Activated T-helper 1 cell treated with Interleukin-2 at 50 U/mL for 16 hours (primary cell): ENCODE data around the gene P2RX7.
"Not testable (repeated sequence)": the region's sequence is repeated elsewhere in the genome, so short reads cannot be mapped to it uniquely, and the experiment has no call there.

Experiments
- DNase-seq: peaks from one replicate; pipeline ENCODE4 v3.0.0-alpha.2; 2020; ENCODE audit warnings: low read depth

Gene P2RX7

DNA sequence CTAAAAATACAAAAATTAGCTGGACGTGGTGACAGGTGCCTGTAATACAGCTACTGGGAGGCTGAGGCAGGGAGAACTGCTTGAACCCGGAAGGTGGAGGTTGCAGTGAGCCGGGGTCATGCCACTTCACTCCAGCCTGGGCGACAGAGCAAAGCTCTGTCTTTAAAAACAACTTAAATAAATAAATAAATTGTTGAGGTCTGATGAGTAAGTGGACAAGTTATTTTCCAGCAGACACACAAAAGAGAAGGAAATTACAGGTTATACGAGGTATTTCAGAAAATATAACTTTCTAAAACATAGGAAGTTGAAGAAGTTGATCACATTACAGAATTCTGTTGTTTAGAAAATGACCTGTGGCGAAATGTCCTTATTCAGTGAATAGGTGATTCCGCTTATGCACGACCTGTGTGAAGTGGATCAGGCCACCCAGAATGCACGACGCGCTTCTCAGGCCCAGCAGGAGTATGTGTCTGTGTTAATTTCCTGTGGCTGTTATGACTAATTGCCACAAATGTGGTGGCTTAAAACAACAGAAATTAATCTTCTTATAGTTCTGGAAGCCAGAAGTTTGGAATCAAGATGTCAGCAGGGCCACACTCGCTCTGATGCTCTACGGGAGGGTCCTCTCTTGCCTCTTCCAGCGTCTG lies 38.1 kb downstream of the P2RX7 start:
- no peak for DNase-seq

DNA sequence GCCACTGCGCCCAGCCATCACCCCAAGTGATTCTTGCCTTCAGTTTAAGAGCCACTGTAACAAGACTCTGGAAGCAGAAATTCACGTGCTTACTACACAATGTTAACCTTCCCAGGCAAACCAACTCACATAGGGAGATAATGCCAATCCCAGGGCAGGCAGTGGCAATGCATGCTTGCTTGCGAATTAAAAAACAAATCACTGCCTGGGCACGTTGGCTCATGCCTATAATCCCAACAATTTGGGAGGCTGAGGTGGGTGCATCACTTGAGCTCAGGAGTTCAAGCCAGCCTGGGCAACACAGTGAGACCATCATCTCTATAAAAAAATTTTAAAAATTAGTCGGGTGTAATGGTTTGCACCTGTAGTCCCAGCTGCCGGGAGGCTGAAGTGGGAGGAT lies 39.5 kb downstream of the P2RX7 start:
- no peak for DNase-seq

DNA sequence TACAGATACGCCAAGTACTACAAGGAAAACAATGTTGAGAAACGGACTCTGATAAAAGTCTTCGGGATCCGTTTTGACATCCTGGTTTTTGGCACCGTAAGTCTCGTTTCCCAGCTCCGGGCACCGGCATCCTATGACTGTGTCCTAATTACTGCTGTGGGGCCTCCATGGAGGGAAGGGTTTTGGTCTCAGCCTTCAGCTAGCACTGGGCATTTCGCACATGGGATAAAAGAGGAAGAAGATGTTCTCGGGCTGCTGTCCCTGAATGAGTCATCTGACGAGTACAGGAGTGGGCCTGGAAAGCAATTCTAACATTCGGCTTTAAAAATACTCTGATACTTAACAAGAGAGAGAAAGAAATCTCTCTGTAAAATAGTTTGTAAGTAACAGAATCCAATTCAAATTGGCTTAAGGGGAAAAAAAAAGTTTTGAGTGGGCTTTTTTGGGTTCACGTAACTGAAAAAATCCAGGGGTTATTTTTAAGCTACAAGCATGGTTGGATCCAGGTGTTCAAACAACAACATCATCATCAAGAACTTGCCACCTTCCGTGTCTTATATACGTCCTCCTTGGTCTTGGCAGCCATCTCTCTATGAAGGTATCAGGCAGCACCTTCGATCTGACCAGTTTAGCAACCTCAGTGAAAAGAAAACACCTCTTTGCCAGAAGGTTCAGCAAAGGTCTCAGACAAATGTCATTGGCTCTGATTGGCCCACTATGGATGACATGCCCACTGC lies 42.9 kb downstream of the P2RX7 start:
- DNase-seq: no peak

DNA sequence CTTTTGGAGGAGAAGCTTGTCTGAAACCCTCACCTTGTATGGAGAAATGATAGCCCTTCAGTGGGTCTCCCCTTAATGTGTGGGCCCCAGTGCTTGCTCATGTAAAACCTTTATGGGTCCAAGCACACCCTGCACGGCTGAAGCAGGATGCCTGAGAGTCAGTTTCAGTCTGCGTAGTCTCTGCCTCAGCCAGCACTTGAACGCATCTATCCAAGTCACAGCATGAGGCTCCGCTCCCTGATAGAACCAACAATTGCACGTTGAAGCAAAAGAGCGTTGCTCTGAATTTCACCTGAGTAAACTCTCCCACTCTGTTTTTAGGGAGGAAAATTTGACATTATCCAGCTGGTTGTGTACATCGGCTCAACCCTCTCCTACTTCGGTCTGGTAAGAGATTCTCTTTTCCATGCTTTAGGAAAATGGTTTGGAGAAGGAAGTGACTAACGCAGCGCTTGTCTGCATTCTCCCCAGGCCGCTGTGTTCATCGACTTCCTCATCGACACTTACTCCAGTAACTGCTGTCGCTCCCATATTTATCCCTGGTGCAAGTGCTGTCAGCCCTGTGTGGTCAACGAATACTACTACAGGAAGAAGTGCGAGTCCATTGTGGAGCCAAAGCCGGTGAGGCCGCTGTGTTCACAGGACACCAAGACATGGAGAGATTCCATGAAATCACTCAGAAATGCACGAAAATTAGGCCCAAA lies 44.3 kb downstream of the P2RX7 start:
- no peak for DNase-seq

DNA sequence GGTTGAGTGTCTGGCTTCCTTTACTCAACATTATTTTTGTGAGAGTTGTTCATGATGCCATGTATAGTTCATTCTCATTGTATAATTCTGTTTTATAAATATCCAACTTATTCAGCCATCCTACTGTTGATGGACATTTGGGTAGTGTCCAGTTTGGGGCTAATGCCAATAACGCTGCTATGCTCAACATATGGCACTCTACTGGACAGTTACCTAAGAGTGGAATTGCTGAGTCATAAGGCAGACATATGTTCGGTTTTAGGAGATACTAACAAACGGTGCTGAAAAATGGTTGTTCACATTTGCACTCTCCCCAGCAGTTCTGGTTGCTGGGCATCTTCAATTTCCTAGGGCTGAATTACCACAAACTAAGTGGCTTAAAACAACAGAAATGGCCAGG lies 48.5 kb downstream of the P2RX7 start:
- no peak for DNase-seq

DNA sequence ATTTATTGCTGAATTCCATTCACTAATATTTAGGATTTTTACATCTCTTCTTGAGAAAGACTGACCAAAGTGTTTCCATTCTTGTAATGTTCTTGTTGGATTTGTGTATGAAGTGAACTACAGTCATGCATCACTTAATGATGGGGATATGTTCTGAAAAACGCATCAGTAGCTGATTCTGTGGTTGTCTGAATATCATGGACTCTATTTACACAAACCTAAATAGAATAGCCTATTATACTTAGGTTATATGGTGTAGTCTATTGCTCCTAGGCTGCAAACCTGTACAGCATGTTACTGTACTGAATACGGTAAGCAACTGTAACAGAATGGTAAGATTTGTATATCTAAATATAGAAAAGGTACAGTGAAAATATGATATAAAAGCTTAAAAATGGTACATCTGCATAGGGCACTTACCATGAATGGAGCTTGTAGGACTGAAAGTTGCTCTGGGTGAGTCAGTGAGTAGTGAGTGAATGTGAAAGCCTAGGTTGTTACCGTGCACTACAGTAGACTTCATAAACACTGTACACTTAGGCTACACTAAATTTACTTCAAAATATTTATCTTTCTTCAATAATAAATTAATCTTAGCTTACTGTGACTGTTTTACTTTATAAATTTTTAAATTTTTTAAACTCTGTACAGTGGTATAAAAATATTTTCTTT lies 49.7 kb downstream of the P2RX7 start:
- no peak for DNase-seq

DNA sequence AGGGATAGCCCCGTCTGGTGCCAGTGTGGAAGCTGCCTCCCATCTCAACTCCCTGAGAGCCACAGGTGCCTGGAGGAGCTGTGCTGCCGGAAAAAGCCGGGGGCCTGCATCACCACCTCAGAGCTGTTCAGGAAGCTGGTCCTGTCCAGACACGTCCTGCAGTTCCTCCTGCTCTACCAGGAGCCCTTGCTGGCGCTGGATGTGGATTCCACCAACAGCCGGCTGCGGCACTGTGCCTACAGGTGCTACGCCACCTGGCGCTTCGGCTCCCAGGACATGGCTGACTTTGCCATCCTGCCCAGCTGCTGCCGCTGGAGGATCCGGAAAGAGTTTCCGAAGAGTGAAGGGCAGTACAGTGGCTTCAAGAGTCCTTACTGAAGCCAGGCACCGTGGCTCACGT lies 51.7 kb downstream of the P2RX7 start:
- no peak for DNase-seq

DNA sequence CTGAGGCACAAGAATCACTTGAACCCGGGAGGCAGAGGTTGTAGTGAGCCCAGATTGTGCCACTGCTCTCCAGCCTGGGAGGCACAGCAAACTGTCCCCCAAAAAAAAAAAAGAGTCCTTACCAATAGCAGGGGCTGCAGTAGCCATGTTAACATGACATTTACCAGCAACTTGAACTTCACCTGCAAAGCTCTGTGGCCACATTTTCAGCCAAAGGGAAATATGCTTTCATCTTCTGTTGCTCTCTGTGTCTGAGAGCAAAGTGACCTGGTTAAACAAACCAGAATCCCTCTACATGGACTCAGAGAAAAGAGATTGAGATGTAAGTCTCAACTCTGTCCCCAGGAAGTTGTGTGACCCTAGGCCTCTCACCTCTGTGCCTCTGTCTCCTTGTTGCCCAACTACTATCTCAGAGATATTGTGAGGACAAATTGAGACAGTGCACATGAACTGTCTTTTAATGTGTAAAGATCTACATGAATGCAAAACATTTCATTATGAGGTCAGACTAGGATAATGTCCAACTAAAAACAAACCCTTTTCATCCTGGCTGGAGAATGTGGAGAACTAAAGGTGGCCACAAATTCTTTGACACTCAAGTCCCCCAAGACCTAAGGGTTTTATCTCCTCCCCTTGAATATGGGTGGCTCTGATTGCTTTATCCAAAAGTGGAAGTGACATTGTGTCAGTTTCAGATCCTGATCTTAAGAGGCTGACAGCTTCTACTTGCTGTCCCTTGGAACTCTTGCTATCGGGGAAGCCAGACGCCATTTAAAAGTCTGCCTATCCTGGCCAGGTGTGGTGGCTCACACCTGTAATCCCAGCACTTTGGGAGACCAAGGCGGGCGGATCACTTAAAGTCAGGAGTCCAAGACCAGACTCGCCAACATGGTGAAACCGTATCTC lies 52.6 kb downstream of the P2RX7 start:
- no peak for DNase-seq

DNA sequence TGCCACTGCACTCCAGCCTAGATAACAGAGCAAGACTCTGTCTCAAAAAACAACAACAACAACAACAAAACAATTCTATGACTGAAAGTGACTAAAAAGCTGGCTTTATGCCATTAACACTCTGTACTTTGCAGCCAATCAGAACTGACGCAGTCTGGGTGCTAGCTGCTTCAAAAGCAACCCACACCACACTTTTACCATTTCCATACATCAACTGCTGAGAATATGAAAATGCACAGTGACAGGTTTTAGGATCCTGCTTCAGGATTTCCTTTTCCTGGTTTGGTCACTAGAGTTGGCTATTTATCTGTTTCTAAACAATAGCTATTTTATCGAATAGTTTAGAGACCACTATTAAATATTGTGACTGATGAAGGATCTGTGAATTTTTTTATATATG lies 54.1 kb downstream of the P2RX7 start:
- no peak for DNase-seq

DNA sequence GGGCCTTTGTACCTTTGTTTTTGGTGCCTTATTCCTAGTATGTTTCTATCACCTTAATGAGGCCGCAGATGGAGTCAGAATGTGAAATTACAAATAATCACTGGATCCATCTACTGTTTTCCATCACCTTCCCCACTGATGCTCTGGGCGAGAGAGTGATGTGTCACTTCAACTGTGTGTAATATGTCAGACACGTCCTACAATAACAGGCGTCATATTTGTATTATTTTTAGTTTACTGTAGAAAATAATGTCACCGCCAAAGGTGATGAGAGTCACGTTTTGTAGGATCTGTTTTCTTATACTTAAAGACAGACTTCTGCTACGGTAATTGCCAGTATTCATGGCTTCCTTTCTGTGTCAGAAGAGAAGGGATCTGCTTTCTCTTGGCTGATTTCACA lies 54.8 kb downstream of the P2RX7 start:
- no peak for DNase-seq

DNA sequence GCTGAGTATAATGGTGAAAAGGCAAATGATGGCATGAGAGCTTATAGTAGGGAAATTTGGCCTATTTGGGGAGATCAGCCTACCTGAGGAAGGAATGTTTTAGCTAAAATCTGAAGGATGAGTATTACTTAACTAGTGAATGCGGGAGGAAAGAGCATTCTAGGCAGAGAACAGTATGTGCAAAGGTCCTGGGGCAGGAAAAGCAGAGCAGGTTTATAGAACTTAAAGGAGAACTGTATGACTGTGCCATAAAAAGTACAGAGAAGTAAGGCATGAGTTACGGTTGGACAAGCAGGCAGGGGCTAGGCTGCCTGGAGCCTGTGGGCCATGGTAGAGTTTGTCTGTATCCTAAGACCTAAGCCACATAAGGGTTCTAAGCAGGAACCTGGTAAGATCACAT lies 55.6 kb downstream of the P2RX7 start:
- DNase-seq: no peak

DNA sequence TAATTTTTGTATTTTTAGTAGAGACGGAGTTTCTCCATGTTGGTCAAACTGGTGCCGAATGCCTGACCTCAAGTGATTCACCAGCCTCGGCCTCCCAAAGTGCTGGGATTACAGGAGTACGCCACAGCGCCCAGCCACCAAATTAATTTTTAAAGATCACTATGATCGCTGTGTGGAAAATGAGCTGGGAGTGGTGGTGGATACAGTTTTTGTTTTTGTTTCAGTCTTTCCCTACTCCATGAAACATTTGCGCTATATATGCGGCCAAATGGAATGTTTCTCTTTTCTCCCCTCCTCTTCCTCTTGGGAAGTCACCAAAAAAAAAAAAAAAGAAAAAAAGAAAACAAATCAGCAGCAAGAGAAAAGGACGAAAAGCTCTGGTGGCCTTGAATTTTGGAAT lies 56.5 kb downstream of the P2RX7 start:
- no peak for DNase-seq

DNA sequence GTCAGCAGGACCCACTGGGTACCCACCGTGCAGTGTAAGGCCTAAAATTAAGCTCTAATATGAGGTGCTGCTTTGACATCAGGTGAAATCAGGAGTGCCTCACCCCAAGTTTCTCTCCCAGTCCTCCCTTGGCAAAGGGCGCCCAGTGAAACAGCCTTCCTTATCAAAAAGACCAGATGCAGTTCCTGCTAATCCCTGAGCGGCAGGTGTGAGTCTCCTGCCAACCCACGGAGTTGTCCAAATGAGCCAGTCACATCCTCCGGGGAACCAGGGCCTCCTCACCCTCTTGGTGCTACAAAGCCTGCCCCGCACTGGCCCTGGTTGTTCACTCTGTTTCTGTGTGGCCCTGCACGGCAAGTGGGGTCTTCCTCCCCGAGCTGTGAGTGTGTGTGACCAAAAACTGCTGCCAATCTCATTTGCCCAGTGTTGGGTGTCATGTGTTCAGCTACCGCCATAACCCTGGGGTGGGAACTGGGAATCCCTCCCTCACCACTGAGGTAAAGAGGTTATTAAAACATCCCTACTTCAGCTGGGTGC lies 57.0 kb downstream of the P2RX7 start:
- no peak for DNase-seq

DNA sequence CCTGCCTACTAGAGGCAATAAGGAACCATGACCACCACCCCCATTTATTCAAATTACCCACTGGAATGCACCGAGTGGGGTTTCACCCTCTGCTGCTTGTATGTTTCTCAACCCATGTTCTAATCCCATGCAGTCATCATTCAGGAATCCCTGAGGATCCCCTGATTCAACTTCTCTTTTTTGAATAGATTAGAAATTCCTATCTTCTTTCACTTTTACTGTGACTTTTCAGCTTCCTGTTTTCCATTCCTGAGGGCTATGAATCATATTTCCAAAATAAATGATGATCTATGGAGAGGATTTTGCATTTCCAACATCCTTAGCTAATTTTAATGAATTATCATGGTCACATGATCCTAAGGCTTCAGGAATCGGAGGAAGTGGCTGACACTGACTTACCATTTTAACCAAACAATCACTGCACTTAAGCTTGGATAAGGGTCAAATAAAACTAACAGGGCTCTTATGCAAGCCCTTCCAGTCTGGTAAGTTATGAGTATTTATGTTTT lies 57.9 kb downstream of the P2RX7 start:
- DNase-seq: no peak

DNA sequence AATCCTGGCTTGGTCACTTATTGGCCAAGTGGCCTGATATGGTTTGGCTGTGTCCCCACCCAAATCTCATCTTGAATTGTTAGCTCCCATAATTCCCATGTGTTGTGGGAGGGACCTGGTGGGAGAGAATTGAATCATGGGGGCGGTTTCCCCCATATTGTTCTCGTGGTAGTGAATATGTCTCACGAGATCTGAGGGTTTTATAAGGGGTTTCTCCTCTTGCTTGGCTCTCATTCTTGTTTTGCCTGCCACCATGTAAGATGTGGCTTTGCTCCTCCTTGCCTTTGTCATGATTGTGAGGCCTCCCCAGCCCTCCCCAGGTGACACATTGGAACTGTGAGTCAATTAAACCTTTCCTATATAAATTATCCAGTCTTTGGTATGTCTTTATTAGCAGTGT lies 58.5 kb downstream of the P2RX7 start:
- no peak for DNase-seq

DNA sequence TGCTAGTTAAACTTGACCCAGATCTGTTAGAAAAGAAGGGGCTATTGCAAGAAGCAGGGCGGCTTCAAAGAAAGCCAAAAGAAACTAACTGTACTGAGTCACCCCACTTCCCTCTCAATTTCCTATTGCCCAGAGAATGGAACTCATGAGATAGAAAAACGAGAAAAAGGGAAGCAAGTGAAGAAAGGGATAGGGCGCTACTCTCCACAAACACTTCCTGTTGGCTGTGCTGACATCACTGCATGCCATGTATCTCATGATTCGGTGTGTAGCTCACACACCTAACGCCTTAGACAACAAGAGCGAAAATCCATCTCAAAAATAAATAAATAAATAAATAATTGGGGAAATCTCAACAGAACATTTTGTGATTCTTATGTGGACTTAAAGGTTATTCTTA lies 64.2 kb downstream of the P2RX7 start:
- no peak for DNase-seq

DNA sequence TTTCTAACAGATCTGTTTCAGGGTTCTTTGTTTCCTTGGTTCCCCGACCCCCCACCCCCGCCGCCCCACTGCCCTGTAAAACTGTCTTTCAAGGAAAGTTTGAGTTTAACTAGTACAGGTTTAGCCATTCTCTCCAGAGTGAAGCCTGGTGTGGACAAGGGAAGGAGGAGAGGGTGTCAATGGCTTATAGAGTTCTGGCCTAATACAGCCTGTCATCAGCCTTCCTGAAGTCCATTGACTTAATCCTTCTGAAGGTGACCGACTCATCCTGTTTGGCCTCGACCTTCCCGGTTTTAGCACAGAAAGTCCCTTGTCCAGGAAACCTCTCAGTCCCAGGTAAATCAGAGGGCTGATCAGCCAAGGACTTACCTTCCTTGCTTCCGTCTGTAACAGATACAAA lies 66.3 kb downstream of the P2RX7 start:
- DNase-seq: no peak

DNA sequence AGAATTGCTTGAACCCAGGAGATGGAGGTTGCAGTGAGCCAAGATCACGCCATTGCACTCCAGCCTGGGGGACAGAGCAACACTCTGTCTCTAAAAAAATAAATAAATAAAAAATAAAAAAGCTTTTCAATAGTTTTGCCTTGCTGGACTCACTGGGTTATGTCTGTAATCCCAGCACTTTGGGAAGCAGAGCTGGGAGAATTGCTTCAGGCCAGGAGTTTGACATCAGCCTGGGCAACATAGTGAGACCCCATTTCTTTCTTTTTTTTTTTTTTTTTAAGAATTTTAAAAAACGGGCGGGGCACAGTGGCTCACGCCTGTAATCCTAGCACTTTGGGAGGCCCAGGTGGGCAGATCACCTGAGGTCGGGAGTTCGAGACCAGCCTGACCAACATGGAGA lies 68.5 kb downstream of the P2RX7 start:
- not testable (repeated sequence) for DNase-seq

DNA sequence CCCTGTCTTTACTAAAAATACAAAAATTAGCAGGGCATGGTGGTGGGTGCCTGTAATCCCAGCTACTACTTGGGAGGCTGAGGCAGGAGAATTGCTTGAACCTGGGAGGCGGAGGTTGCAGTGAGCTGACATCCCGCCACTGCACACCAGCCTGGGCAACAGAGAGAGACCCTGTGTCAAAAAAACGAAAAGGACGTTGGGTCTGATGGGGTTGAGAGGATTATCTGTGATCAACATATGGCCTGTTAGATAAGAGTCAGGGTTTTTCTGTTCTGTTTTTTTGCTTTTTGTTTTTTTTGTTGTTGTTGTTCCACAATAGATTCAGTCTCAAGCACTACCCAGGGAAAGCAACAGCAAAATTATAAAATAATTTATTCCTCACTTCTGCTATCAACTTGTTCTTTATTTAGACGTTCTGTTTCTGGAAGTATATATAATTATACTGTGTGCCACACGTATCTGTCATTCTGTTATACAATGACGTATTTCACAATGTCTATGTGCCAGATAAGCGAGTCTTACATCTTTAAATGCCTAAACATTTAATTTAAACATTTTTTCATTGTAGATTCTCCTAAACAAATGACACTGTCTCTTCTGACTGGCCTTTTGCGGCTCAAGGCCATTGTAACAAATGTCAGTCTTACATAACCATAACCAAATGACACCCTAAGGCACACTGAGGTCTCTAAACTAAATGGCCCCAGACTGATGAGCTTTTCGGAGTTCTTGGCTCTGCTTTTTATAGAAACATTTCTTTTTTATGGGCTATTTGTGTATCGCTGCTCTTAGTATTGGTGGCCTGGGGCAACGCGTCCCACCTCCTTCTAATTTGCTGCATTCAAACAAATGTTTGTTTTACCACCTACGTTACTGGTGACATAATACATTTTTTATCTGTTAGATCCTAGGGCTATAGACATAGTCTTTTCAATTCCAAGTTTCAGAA lies 70.0 kb downstream of the P2RX7 start:
- no peak for DNase-seq

DNA sequence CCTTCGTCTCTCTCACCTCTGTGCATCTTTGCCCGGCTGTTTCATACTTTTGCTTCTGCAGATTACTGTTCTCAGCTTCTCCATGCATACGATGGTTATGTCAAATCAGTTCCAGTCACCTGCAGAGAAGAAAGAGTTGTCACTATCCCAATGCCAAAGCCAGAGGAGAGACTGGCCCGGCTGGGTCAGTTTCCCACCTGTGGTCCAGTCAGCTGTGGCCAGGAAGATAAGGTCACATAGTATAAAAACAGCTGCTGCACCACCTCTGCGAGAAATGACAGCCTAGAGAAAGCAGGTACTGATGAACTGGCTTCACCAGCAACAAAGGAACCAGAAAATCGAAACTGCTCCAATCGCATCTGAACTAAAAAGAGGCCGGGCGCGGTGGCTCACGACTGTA lies 70.8 kb downstream of the P2RX7 start:
- no peak for DNase-seq
